ENCODE data around the gene CACNA1H. TPM values are rescaled to one million over a fixed set of nuclear protein-coding genes. Genes with fewer than 3 reads are reported as not detected.

Gene CACNA1H
- total RNA-seq, 1 experiment from 2014 or later: 24.8 TPM

Other genes starting within 250 kb of the CACNA1H start
- 7.1 and 9.5 TPM in 2 replicates for gene LMF1, start 182.1 kb upstream of the CACNA1H start, total RNA-seq (2014; rRNA removed; shearing (Covaris generic))
- 10.0 and 12.8 TPM in 2 replicates for gene SOX8, start 171.3 kb upstream of the CACNA1H start, total RNA-seq (2014; rRNA removed; shearing (Covaris generic))
- gene SSTR5, start 80.4 kb upstream of the CACNA1H start, total RNA-seq (2014; rRNA removed; shearing (Covaris generic)): 0.18 and 0.21 TPM in 2 replicates
- gene C1QTNF8, start 56.9 kb upstream of the CACNA1H start, total RNA-seq (2014; rRNA removed; shearing (Covaris generic)): not detected in 2 replicates
- not detected in 2 replicates for gene TPSG1, start 72.2 kb downstream of the CACNA1H start, total RNA-seq (2014; rRNA removed; shearing (Covaris generic))
- not detected in 2 replicates for gene TPSB2, start 77.1 kb downstream of the CACNA1H start, total RNA-seq (2014; rRNA removed; shearing (Covaris generic))
- gene TPSAB1, start 87.6 kb downstream of the CACNA1H start, total RNA-seq (2014; rRNA removed; shearing (Covaris generic)): not detected in 2 replicates
- gene TPSD1, start 103.0 kb downstream of the CACNA1H start, total RNA-seq (2014; rRNA removed; shearing (Covaris generic)): not detected in 2 replicates
- gene UBE2I, start 156.5 kb downstream of the CACNA1H start, total RNA-seq (2014; rRNA removed; shearing (Covaris generic)): 79.9 and 80.2 TPM in 2 replicates
- 2.6 and 5.7 TPM in 2 replicates for gene BAIAP3, start 180.5 kb downstream of the CACNA1H start, total RNA-seq (2014; rRNA removed; shearing (Covaris generic))
- 87.7 and 99.4 TPM in 2 replicates for gene TSR3, start 198.8 kb downstream of the CACNA1H start, total RNA-seq (2014; rRNA removed; shearing (Covaris generic))
- gene GNPTG, start 198.8 kb downstream of the CACNA1H start, total RNA-seq (2014; rRNA removed; shearing (Covaris generic)): 16.2 and 21.5 TPM in 2 replicates

Measured in H7 (cell line).